ENCODE data around the gene AGTRAP.

DNA sequence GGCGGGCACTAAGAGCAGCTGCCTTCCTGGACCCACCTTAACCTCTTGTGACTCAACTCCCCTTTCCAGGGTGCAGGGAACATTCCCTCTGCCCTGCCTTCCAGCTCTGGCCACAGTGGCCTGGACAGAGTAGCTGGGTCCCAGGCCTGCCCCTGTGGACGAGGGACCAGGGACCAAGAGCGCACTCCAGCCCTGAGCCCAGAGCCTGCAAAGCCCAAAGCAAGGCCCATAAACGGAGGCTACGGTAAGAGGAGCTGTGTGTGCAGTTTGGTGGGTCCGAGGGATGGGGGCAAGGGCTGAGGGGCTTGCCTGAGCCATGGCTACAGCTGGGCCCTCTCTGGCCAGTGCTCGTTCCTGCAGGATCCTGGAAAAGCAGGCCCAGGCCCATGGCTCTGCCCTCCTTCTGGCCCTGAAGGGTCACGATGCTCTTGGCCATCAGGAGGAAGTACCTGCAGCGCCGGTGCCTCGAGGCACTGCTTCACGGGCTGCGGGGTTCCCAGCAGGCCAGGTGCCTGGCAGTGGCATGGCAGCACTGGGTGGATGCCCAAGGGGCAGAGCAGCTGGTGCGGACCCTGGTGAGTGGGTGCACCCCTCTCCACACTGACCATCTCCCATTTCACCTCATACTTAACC lies 52.0 kb downstream of the AGTRAP start:
- TF ChIP-seq, protein P1, sequence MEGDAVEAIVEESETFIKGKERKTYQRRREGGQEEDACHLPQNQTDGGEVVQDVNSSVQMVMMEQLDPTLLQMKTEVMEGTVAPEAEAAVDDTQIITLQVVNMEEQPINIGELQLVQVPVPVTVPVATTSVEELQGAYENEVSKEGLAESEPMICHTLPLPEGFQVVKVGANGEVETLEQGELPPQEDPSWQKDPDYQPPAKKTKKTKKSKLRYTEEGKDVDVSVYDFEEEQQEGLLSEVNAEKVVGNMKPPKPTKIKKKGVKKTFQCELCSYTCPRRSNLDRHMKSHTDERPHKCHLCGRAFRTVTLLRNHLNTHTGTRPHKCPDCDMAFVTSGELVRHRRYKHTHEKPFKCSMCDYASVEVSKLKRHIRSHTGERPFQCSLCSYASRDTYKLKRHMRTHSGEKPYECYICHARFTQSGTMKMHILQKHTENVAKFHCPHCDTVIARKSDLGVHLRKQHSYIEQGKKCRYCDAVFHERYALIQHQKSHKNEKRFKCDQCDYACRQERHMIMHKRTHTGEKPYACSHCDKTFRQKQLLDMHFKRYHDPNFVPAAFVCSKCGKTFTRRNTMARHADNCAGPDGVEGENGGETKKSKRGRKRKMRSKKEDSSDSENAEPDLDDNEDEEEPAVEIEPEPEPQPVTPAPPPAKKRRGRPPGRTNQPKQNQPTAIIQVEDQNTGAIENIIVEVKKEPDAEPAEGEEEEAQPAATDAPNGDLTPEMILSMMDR (conservative IDR thresholded peaks at IDR 0.05; ENCODE audit: low read depth, low read length), result no peak
- TF ChIP-seq EZH2 (IDR thresholded peaks at IDR 0.05; ENCODE audit: borderline replicate concordance, low read depth, low read length, poor library complexity, severe bottlenecking), result no peak
